BE2C (cell line): Measurements from ENCODE around the gene NAPEPLD.
"Not testable (repeated sequence)": the region's sequence is repeated elsewhere in the genome, so short reads cannot be mapped to it uniquely, and the experiment has no call there.

Experiments
- DNase-seq: peaks from one replicate; pipeline ENCODE4 v3.0.0-alpha.2; 2020
- H3K27me3 ChIP-seq: fragments of 250-450 bp; sonication (Bioruptor Pico); 2 replicates; pipeline ENCODE4 v1.5.1; 2020; ENCODE audit warnings: mild to moderate bottlenecking
- H3K36me3 ChIP-seq: fragments of 250-450 bp; sonication (Bioruptor Pico); 2 replicates; pipeline ENCODE4 v1.5.1; 2020; ENCODE audit warnings: mild to moderate bottlenecking
- H3K4me1 ChIP-seq: fragments of 250-450 bp; sonication (Bioruptor Pico); 2 replicates; pipeline ENCODE4 v1.5.1; 2020
- H3K4me3 ChIP-seq: 2 replicates; pipeline ENCODE4 v1.5.1; 2011; ENCODE audit warnings: low read depth, low read length
- H3K9me3 ChIP-seq: fragments of 250-450 bp; sonication (Bioruptor Pico); 2 replicates; pipeline ENCODE4 v1.5.1; 2020
- CTCF ChIP-seq: IDR thresholded peaks from 2 replicates; pipeline ENCODE4 v1.5.1; 2012; ENCODE audit warnings: mild to moderate bottlenecking, low read depth, low read length

The NAPEPLD gene

GRCh38 chr7:103116511-103116910 is 32.4 kb downstream of the NAPEPLD start:
- DNase-seq: no peak
- no peak for TF ChIP-seq CTCF
- H3K4me1 ChIP-seq: no peaks in the 10 kb centered on the region
- H3K36me3 ChIP-seq: peaks cover 28% of the 10 kb centered on the region
- no peaks in the 10 kb centered on the region for H3K9me3 ChIP-seq
- no peaks in the 10 kb centered on the region for H3K27me3 ChIP-seq
- no peak overlapping the region for H3K4me3 ChIP-seq

- Histone ChIP-seq H3K9me3 (no peaks in the 10 kb centered on the region), H3K27me3 (no peaks in the 10 kb centered on the region), H3K36me3 (peaks cover 23% of the 10 kb centered on the region), H3K4me3 (no peak overlapping the region), H3K4me1 (no peaks in the 10 kb centered on the region)
- no peak for DNase-seq
- TF ChIP-seq CTCF: no peak
These were observed 33.1 kb downstream of the NAPEPLD start for GRCh38 chr7:103115771-103116170.

GRCh38 chr7:103114576-103115008 is 34.3 kb downstream of the NAPEPLD start:
- no peak for DNase-seq
- Histone ChIP-seq H3K36me3 (peaks cover 15% of the 10 kb centered on the region), H3K4me1 (no peaks in the 10 kb centered on the region), H3K4me3 (no peak overlapping the region), H3K9me3 (no peaks in the 10 kb centered on the region), H3K27me3 (no peaks in the 10 kb centered on the region)
- TF ChIP-seq CTCF: no peak

- Histone ChIP-seq H3K9me3 (no peaks in the 10 kb centered on the region), H3K4me3 (no peak overlapping the region), H3K4me1 (no peaks in the 10 kb centered on the region), H3K27me3 (no peaks in the 10 kb centered on the region), H3K36me3 (peaks cover 8% of the 10 kb centered on the region)
- no peak for DNase-seq
- no peak for TF ChIP-seq CTCF
These were observed 35.7 kb downstream of the NAPEPLD start for GRCh38 chr7:103113164-103113563.

- DNase-seq, H3K9me3 ChIP-seq, H3K27me3 ChIP-seq: not testable (repeated sequence)
These were observed 42.2 kb downstream of the NAPEPLD start for GRCh38 chr7:103106703-103107070.

GRCh38 chr7:103106005-103106702 is 42.7 kb downstream of the NAPEPLD start:
- no peak overlapping the region for H3K4me3 ChIP-seq
- peaks cover 19% of the 10 kb centered on the region for H3K36me3 ChIP-seq
- H3K4me1 ChIP-seq: no peaks in the 10 kb centered on the region
- no peaks in the 10 kb centered on the region for H3K9me3 ChIP-seq
- no peak for TF ChIP-seq CTCF
- no peak for DNase-seq
- H3K27me3 ChIP-seq: no peaks in the 10 kb centered on the region

More at GRCh38 chr7:103106703-103107070, 42.2 kb downstream of the NAPEPLD start:
- H3K4me1 ChIP-seq, H3K4me3 ChIP-seq: not testable (repeated sequence)
- peaks cover 19% of the 10 kb centered on the region for H3K36me3 ChIP-seq
